Stimulated activated CD4-positive, alpha-beta T cell treated with anti-CD3 and anti-CD28 coated beads, Interleukin-15, amount 100 ng/mL, for 24 hours (primary cell): ENCODE data around the gene PDE7B.

Experiments
- DNase-seq: peaks from one replicate; pipeline ENCODE4 v3.0.0-alpha.2; 2020

The PDE7B gene

DNA sequence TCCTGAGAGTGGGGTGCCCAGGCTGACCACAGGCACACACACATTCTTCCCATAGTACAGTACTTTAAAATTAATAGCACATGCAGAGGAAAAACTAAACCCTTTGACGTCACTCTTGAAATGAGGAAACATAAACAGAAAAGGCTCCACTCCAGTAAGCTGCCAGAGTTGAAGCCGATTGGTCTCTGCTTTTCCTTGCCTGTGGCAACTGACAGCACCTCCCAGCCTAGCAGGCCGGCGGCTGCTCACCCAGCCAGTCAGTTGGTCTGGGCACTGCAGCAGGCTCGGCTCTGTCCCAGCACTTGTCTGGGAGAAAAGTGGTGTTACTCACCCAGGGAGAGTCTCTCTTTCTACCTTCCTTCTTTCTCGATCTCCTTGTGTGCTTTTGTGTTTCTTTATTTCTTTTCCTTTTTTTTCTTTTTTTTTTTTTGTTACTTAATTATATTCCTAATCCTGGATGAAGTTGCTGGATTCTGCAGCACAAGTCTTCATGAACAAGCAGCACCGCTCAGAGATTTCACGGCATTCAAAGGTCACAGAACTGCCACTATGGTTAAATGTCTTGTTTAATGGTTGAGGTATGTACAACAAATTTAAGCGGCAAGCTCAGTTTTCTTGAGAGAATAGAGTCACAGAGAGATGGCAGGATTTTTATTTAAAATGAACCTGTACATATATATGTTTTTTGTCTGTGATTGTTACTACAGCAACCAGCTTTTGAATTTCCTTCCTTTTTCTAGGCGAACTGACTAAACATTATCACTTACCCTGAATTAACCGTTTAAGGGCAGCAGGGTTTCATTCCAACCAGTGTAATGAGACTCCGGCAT, at the start of gene PDE7B:
PDE7B (plus strand) TSS at position 260 of the 830 bp plus-strand sequence.
- DNase-seq: peak; percentile 54

DNA sequence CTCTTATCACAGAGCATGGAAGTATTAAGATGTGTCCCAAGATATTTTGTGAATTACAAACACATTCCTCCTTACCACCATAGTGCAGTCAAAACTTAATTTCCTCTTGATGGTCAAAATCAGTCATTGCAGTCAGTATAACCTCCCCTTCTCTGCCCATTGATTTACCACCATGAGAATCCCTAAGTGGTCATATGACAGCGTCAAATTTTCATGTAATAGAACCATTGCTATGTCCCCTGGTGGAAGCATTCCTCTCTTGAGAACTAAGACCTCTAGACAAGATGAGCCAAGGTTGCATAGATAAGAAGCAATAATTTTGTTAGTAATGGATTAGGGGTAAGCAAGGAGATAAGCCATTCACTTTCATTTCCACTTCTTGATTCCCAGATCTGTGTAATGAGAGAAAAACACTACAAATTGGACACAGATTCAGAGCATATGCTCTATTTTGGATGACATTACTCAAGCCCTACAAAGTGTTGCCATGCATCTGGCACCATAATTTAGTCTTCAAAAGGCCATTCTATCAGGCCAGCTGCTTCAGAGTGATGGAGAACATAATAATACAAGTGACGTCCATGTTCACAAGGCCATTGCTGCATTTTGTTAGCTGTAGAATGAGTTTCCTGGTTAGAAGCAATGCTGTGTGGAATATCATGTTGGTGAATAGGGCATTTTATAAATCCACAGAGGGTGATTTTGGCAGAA, 49.6 kb upstream of the PDE7B start:
- no peak for DNase-seq

DNA sequence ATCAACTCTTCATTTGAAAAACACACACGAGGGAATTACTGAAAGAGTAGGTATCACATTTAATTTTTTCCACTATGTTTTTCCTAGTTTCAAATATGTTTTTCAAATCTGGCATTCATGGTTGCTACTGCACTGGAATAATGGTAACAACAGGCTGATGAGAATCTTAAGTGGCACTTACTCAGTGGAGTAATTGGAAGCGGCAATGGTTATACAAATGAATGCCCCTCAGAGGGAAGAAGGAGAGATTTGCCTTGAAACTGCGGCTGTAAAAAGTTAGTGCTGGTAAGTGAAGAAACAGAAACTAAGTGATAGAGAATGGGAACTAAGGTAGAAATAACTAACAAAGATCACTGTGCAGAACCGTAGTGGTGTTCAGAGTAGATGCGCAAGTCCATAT, 41.0 kb upstream of the PDE7B start:
- no peak for DNase-seq

DNA sequence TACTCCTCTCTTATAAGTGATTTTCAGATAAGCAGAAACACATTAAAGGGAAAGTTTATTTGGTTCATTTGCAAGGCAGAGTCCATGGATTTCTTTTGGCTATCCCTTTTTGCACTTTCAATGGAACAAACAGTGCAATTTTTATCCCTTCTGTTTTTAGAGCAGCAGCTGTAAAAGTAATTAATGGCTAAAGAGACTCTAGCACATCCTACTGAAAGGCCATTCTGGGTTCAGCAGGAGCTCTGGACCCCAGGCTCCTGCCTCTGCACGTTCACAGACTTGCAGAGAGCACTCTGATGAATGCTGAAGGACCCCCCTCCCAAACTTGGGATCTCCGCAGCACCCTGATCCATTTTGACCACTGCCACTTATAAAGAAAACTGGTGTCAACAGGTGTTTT, 40.3 kb upstream of the PDE7B start:
- no peak for DNase-seq

DNA sequence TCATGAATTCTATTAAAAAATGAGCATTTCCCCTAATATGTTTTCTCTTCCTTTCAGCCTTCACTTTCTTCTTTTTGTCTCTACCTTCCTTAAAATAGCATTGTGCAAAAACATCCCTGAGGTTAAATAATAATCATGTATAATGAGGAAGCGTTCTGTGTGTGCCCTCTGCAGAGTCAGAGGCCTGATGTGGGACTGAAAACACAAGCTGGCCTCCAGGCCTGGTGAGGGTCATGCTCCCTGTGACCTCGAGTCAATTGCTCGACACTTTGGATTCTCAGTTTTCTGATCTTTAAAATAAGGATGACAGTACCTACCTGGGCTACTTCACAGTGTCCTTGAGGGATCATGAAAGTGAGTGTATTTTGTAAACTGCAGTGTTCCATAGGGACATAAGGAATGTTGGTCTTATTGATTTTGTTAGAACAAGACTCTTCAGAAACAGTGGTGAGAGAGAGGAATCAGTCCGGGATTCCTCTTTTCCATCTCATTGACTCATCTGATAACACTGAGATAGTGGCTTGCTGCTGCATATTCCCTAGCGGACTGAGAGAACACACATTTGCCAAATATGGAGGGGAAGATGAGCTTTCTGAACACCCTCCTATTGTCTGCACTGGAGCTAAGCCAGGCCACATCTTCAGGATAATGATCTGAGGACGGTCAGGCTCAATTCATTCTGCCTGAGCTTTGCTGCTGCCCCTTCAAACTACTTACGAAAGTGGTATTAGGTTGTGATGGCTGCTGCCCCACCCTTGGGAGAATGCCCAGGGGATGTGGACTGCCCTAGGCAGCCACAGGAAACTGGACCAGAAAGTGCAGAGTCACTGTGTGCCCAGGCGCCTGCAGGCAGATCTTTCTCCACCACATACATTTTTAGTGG, 39.6 kb upstream of the PDE7B start:
- no peak for DNase-seq

DNA sequence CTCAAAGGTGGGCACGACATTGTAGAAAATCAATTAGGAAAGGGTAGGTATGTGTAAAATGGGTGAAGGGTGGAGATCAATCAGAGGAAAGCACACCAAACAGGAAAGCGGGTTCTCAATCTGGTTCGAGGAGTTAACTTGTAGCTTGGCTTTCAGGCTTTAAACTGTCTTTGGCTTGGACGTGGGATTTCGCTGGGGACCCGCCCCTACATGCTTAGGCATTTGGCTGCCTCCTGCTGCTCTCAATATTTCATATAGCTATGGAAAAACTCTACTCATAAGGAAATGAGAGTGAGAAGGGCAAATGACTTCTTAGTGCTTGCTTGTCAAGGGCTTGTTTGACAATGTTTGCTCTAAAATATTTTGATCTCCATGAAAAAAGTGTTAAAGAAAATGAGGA, 38.1 kb upstream of the PDE7B start:
- DNase-seq: no peak

DNA sequence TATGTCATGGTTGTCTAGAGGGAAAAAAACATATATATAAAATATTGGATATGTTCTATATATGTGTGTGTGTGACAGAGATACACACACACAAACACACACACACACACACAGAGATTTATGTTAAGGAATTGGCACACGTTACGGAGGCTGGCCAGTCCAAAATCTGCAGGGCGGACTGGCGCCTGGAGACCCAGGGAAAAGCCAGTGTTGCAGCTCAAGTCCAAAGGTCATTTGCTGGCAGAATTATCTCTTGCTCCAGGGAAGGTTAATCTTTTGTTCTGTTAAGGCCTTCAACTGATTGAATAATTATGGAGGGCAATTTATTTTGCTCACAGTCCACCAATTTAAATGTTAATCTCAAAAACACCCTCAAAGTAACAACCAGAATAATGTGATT, 37.5 kb upstream of the PDE7B start:
- DNase-seq: no peak

DNA sequence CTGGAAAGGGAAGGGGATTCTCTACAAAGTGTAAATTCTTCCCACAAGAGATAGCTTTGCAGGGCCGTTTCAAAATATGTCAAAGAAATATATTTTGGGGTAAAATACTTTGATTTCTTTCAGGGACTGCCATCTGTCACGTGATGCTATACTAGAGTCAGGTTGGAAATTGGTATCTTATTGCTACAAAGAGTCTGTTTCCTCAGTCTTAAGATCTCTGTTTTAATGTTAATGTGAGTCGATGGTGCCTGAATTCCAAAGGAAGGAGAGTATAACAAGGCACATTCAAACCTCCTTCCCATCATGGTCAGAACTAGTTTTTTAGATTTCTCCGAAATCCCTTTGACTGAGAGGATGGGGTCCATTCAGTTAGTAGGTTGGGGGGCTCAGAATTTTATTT, 36.3 kb upstream of the PDE7B start:
- DNase-seq: no peak

DNA sequence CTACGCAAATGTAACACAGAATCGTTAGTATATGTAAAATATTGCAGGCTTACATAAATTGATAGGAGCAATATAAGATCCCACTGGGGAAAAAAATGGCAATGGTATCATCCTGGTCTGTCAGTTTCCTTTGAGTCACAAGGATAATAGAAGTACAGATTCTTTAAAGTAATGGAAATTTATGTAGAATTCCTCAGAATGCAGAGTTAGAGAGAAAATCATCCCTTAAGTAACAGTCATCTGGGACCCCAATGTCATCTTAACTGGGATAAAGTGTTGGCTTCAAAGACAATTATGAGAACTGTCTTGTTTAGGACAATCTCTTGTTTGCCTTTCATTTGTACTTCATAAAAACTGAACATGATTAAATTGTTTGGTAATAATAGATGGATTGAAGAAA, 34.5 kb upstream of the PDE7B start:
- no peak for DNase-seq

DNA sequence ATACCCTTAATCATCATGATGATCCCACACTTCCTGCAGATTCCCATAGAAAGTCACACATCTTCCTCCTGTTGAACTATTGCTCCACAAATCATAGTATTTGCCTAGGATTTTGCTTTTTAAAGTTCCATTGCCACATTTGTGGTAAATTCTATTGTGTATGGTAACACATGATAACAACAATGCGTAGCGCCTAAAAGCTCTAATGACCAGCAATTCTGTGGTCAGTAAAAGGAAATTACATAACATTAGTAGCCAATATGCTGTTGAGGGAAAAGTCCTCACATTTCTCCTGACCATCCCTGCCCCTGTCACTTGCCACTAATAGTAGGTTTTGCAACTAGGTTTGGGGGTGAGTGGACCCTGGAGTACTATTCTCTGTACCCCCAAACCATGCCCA, 31.8 kb upstream of the PDE7B start:
- no peak for DNase-seq

DNA sequence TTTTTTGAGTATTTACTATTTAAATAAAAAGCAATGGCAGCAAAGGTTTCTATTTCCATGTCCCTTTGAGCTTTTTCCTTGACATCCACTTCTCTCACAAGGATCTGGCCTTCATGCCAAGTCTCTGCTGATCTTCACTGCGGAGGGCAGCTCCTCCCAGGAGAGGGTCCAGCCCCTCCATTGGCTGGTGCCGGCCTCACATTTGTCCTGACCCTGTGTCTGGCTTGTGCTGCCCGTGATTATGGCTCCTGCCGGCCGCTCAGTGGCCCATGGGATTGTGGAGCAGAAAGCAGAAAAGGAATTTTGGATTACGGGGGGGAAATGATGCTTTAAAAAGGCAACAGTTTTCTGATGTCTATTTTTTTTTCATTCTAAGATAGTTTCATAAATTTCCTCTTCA, 31.2 kb upstream of the PDE7B start:
- no peak for DNase-seq

DNA sequence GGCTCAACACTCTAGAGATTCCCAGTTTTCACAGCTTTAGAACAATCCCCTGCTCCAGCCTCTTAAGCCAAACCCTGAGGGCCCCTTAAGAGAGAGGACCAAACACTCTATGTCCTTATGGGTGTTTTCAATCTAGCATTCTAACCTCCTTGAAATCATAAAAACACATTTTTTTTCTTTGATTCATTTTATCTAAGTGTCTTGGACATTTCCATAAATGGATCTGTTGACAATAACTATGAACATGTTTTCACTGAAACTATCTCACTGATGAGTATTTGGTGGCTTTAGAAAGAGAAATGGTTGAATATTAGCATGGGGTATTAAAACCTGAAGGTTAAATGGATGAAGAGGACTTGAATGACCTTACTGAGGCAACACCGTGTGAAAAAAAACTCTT, 27.6 kb upstream of the PDE7B start:
- DNase-seq: no peak

DNA sequence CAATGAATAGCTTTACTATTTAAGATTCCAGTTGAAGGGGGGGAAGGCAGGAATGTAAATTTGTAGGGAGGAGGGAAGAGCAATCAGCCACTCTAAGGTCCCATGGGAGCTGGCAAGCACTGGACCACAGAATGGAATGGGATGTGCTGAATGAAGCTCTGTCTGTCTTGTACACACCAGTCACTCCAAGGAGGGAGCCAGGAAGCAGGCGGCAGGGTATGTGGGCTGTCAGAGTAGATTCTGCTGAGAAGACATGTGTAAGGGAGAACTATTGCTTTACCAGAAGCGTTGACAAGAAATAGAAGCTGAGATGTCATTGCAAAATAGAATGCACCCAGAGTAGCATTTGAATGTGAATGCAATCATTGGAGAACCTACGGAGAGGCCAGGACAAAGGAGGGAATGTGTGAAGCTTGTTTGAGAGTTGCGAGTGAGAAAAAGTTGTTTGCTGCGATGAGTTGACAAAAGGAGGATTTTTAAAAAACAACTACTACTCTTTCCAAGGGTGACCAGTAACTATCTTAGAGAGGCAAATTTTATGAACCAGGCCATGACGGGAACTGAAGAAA, 25.2 kb upstream of the PDE7B start:
- DNase-seq: no peak

DNA sequence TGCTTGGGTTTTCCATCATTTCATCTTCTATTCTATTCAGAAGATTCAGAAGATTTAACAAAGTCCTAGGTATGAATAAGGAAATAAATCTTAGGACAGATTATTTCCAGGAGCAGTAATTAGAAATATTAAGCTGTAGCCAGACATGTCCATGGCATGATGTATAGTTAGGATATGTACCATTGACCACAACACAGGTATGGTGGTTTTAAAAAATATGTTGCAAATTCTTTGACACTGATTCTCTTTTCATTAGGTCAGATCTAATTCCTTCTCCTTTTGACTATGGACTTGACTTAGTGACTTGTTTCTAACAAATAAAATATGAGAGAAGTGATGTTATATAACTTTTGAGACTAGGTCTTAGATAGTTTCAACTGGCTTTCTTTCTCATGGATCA, 23.5 kb upstream of the PDE7B start:
- DNase-seq: no peak

DNA sequence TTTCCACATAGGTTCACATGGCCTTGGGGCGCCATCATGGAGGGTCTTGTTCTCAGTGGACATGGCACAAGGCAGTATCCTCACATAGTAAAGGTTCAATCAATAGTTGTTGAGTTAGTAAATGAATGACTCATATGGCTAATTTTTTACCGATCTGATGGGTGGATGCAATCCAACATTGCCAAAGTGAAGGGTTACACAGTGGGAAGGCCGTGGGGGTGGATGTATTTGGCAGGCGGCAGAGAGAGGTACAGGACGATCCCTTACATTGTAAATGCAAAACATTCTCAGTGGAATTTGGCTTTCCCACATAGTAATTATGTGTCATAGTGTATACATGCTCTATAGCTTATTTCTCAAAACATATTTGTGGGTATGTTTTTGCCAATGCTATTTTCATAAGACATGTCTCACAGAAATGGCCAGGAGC, 21.0 kb upstream of the PDE7B start:
- no peak for DNase-seq

DNA sequence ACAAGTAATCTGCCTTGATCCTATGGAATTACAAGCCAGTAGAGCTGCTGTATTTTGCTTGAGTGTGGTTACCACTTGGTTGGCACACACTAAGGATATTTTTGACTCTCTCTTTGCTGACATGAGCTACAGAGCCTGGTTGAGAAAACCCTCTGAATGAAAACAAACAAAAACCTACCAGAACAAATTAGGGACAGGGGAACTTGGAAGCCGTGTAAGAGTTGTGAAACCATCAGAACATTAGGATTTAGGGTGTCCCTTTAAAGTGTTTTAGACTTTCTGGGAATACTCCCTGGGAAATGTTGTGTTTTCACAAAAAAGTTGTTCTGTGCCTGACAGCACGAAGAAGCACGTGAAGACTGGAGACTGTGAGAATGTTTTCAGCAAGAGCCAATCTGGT, 20.5 kb upstream of the PDE7B start:
- DNase-seq: no peak

DNA sequence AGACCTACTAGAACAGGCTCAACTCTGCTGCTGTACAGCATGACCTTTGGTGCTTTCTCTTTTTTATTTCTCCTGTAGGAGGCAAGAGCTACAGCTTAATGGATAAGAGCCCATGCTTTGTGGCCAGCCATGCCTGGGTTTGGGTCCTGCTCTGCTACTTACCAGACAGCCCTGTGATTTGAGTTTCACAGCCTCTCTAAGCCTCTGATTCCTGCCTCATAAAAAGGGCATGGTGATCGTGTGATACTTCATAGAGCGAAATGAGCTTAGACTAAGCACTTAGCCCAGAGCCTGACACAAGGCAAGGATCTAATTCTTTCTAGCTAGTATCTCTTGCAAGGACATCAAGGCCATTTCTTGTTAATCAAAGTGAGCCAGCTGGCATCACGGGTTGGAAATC, 19.3 kb upstream of the PDE7B start:
- no peak for DNase-seq

DNA sequence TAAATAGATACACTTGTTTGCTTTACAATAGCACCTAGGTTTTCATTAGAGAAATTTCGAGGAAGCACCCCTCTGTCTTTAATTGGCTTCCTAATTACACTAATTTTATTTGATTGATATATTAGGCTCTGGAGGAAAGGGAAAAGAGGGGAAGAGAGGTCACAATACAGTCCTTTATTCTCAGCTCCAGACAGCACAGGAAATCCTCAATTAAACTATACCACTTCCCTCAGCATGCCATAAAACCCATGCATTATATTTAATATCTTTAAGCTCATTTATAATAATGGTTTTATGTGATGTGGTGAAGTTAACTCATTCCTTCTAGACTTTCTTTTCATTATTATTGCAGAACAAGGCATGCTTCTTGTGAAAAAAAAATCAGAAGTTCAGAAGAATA, 17.7 kb upstream of the PDE7B start:
- no peak for DNase-seq

DNA sequence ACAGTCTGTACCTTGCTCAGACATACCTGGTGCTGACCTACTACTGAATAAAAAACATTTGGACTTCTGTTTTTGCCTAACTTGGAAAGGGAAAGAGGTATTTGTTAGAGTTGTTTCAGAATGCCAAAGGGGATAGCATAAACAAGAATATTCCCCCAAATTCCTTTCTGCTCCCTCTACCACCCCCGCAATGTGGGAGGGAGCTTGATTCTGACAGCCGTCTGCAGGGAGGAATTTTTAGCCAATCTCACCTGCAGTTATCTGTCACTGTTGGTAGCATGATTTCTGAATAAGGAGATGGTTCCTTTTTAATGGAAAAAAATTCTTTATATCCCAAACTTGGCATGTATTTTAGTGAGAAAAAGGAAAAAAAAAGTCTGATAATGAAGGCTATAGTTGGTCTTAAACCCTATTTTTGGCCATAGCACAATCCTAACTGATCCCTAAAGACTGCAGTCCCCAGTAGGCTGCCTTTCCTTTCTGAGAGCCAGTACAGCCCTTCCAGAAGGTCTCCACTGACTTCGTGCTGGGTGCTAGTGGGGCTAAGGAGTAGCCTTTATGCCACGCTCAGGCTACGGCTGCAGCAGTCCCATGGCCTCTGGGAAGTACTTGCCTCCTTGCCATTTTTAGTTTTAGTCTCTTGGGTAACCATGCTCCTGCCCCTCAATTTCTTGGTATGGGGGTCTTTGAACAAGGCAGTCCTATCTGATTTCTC, 13.6 kb upstream of the PDE7B start:
- no peak for DNase-seq

DNA sequence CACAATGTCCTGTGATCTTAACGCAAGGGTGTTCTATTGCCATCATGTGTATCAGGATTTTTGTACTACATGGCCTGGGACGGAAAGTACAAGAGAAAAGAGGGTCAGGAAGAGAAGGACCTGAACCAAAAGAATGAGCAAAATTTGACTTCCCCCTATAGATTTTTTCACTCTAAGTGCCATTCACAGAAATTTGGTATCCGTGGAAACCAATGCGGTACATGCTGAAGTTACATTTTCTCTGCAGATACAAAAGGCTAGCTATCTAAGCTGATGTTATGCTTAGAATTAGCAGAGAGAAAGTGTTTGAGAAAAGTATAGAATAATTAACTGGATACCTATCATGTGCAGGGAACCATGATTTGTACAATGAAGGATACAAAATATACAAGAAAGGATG, 12.4 kb upstream of the PDE7B start:
- DNase-seq: no peak

DNA sequence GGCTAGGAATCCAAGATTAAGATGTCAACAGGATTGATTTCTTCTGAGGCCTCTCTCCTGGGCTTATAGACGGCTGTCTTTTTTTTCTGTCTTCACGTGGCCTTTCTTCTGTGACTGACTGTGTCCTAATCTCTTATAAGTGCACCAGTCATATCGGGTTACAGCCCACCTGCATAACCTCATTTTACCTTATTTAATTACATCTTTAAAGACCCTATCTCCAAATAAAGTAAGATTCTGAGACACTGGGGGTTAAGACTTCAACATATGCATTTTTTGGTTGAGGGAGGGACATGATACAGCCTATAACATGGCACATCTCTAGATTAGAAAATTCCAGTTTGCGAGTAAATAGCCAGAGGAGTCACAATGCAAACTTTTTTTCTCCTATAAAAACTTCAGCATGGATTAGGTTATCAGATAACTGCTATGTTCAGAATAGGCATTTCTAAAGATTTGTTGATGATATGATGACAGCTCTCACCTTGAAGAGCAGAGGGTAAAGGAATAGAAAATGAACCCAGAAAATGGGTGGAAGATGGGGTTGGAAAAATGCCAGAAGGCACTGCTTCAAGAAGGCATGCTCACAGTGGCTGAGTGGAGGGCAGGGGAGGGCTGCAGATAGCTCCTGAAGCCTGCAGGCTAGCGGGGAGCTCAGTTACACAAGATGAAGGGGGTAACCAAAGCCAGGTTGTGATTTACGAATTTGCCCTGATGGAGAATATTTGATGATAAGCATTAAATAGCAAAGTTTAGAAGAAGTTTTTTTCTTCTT, 8.7 kb upstream of the PDE7B start:
- no peak for DNase-seq

DNA sequence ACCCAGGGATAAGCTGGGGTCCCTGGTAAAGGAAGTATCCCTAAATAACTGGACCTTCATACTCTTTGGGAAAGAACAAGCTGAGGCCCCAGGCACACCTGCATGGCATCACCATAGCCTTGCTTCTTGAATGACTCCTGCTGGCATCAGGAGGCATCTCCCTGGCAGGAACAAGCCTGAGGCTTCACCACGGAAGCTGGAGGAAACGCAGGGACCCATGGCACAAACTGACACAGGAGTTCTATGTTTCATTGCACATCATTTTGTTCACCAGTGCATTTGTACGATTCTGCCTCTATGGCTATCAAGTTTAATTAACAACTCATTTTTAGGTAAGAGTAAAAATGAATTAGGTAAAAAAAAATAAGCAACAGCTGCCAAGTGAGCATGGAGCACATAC, 619 bp upstream of the PDE7B start:
- no peak for DNase-seq
